HG02798 (cell line): ENCODE data around the gene ZSCAN31.

ENCODE experiments used
- ATAC-seq: cut with Tn5 transposase; IDR thresholded peaks from one replicate; pipeline ENCODE4 v1.9.1; 2021; ENCODE audit warnings: mild to moderate bottlenecking; ENCODE audit not compliant: unreplicated experiment, poor library complexity

The ZSCAN31 gene

GRCh38 chr6:28353981-28354676 lies 18.2 kb upstream of the ZSCAN31 start:
- ATAC-seq = no peak

- no peak for ATAC-seq
Observed at GRCh38 chr6:28353356-28353755, 17.4 kb upstream of the ZSCAN31 start.

GRCh38 chr6:28351493-28351925 lies 15.6 kb upstream of the ZSCAN31 start:
- ATAC-seq = no peak

GRCh38 chr6:28351087-28351486 lies 15.1 kb upstream of the ZSCAN31 start:
- ATAC-seq = no peak

GRCh38 chr6:28349892-28350737 lies 14.2 kb upstream of the ZSCAN31 start, which contains the start of gene ZKSCAN3:
TSS of gene ZKSCAN3 (plus strand) at chr6:28349947. CDS start at chr6:28359587, 9,640 bp downstream.
- ATAC-seq = peak; percentile 97

GRCh38 chr6:28349344-28349891 lies 13.5 kb upstream of the ZSCAN31 start:
- ATAC-seq = peak; percentile 7

- no peak for ATAC-seq
Observed at GRCh38 chr6:28347119-28347518, 11.2 kb upstream of the ZSCAN31 start.

GRCh38 chr6:28345201-28345600 lies 9.3 kb upstream of the ZSCAN31 start:
- no peak for ATAC-seq

GRCh38 chr6:28343898-28344677 lies 8.1 kb upstream of the ZSCAN31 start:
- ATAC-seq = no peak

- no peak for ATAC-seq
Observed at GRCh38 chr6:28340310-28341095, 4.6 kb upstream of the ZSCAN31 start.

GRCh38 chr6:28337121-28337520 lies 1.2 kb upstream of the ZSCAN31 start:
- ATAC-seq = no peak

GRCh38 chr6:28336284-28337120 lies 554 bp upstream of the ZSCAN31 start:
- peak; percentile 25 for ATAC-seq

GRCh38 chr6:28335040-28335563 lies 846 bp downstream of the ZSCAN31 start:
- no peak for ATAC-seq

- no peak for ATAC-seq
Observed at GRCh38 chr6:28334286-28335039, 1.5 kb downstream of the ZSCAN31 start.

GRCh38 chr6:28333599-28334018 lies 2.3 kb downstream of the ZSCAN31 start:
- ATAC-seq = no peak

GRCh38 chr6:28333047-28333446 lies 2.9 kb downstream of the ZSCAN31 start:
- ATAC-seq = no peak

- no peak for ATAC-seq
Observed at GRCh38 chr6:28330041-28330440, 5.9 kb downstream of the ZSCAN31 start.
